Measurements from ENCODE around the gene GBE1. TPM values are rescaled to one million over a fixed set of nuclear protein-coding genes. Genes with fewer than 3 reads are reported as not detected.

The GBE1 gene
- total RNA-seq, 2 donors from 2014 or later: 59.0 to 82.7 TPM

GRCh38 chr3:81658322-81658997 is 103.0 kb downstream of the GBE1 start:
- intact Hi-C loops (cut with DNase I): no loop called here
- DNase-seq (no peak), ATAC-seq (no peak)

- intact Hi-C loops (cut with DNase I): no loop called here
- no peak for ATAC-seq
- DNase-seq: no peak
Observed at GRCh38 chr3:81651139-81651538, 110.3 kb downstream of the GBE1 start.

DNA sequence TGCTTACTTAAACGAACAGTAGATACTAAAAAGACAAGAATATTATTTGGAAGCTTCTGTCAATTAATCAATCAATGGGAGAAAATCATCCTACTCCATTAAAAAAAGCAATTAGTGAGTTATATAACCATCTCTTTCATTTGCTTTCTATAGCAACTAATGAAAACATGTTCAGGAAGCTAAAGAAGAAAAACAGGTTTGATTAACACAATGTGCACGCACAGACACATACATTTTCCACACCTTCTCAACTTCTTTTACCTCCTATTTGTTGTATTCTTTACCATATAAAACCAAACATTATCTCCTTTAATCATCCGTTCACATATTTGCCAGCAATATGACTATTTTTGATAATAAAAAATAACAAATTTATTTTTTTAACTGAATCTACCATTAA is 111.3 kb downstream of the GBE1 start:
- intact Hi-C loops (cut with DNase I): no loop called here
- DNase-seq: no peak
- ATAC-seq: no peak

- intact Hi-C loops (cut with DNase I): no loop called here
- DNase-seq (no peak), ATAC-seq (peak in 1 of 2 donors; percentile 57)
Observed at GRCh38 chr3:81645248-81645647, 116.2 kb downstream of the GBE1 start.

DNA sequence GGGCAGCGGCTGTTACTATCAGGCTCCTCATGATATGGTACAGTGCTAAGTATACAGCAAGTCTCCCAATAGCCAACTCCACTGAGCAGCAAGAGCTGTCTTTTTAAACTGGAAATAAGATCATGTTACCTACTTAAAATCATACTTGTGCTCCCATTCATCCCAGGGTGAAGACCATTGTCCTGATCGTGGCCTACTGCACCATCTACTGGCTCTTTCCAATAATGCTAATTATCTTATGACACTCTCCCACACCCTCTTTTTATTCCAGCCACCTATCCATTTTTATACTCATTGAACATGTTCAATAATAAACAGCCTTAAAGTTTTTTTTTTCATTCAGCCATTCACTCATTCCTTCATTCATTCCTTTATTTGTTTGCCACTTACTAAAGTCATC is 117.7 kb downstream of the GBE1 start:
- intact Hi-C loops (cut with DNase I): loop anchor here in 1 of 2 donors (5.0 kb wide), 1 partner anchor 226 kb away; no protein-coding TSS in a partner anchor
- no peak for DNase-seq
- peak; percentile 36 to 70 for ATAC-seq

GRCh38 chr3:81638480-81638879 is 123.0 kb downstream of the GBE1 start:
- intact Hi-C loops (cut with DNase I): no loop called here
- DNase-seq (no peak), ATAC-seq (no peak)

DNA sequence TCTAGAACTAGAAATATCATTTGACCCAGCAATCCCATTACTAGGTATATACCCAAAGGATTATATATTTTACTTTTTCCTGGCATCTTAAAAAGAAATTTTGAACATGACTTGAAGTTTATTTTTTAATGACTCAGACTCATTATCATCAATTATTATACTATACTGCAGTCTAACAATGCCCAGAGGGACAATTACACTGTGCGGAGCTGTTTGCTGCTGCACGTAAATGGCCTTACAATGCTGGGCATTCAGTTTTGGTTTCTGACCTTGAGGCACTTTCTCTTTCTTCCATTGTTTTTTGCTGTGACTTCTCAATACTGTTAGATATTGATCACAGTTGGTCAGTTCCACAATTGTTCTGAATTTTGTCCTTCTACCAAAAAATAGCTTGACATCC is 128.8 kb downstream of the GBE1 start:
- no peak for ATAC-seq
- intact Hi-C loops (cut with DNase I): no loop called here

DNA sequence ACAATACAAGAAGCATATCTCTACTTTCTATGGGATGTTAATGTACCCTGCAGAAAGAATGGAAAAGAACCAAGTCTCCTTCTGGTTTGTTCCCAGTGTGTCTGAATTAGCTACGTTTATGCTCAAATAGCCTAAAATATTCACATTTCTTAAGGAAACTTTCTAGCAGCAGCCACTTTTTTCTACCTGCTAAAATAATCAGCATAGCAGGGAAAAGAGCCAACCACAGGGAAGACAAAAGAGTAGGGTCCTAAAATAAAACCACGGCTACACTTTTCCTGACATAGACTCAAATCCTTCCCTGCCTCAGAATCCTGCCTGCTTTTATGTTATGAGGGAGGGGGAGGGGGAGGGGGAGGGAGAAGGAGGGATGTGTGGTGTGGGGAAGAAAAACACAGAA is 136.7 kb downstream of the GBE1 start:
- no peak for ATAC-seq
- no peak for DNase-seq
- intact Hi-C loops (cut with DNase I): no loop called here

More for the DNA sequence above, 128.8 kb downstream of the GBE1 start:
- DNase-seq: no peak

- ATAC-seq (no peak), DNase-seq (no peak)
- intact Hi-C loops (cut with DNase I): no loop called here
Observed at GRCh38 chr3:81622395-81622794, 139.1 kb downstream of the GBE1 start.

DNA sequence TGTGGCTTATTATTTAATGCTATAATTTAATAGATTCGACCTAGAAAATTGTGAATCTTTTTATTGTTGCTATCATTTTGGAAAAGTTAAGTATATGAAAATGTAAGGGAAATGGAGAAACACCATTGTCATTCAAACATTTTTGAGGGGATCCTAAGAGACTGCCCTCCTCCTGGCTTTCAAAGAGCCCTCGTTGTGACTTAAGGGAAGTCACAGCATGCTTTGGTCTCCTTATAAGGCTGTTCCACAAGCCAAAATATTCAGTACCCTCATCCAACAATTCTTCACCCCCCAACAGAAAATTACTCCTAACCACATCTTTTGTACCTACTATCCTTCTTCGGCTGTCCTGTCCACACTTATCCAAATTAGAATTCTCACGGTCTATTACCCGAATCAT is 140.2 kb downstream of the GBE1 start:
- no peak for ATAC-seq
- intact Hi-C loops (cut with DNase I): no loop called here
- no peak for DNase-seq

DNA sequence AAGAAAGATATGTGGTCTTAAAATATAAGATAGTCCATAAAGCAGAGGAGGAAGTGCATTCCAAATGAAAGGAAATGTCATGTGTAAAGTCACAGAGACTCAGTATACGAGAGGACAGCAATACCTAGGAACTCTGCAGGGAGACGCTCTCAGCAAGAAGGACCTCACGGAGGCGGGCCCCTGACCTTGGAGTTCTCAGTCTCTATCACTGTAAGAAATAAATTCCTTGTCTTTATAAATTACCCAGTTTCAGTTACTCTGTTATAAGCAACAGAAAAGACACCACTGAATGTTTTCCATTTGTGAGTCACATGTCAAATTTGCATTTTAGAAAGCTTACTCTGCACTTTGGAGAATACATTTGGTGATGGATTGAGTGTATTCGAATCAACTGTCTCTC is 140.6 kb downstream of the GBE1 start:
- ATAC-seq: no peak

GRCh38 chr3:81612768-81613167 is 148.7 kb downstream of the GBE1 start:
- ATAC-seq (no peak), DNase-seq (no peak)
- intact Hi-C loops (cut with DNase I): no loop called here

More for the DNA sequence above, 140.6 kb downstream of the GBE1 start:
- DNase-seq: no peak
- intact Hi-C loops (cut with DNase I): no loop called here

GRCh38 chr3:81602781-81603180 is 158.7 kb downstream of the GBE1 start:
- no peak for ATAC-seq
- intact Hi-C loops (cut with DNase I): no loop called here
- no peak for DNase-seq

DNA sequence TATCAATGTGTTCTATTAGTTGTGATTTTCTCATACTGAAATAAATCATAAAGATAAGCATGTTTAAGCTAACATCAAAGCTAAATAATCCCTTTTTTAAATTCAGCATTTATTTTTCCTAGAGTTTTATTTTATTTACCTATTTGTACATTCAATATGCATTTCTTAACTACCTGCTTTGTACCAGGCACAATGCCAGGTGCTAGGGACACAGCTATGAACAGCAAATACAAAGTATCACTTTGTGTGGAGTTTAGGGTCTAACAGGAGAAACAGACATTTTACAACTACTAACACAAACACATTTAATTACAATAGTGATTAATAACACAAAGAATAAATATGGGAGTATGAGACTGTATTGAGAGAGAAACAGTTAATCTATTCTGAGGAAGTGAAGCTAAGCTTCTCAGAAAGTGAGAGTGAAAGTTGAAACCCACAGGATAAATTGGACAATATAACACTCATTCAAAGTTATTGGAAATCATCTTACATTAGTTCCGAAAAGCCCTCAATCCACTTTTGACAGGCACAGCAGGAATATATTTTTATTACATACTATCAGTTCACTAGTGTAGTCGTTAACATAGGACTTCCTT is 159.6 kb downstream of the GBE1 start:
- DNase-seq: no peak
- intact Hi-C loops (cut with DNase I): no loop called here

DNA sequence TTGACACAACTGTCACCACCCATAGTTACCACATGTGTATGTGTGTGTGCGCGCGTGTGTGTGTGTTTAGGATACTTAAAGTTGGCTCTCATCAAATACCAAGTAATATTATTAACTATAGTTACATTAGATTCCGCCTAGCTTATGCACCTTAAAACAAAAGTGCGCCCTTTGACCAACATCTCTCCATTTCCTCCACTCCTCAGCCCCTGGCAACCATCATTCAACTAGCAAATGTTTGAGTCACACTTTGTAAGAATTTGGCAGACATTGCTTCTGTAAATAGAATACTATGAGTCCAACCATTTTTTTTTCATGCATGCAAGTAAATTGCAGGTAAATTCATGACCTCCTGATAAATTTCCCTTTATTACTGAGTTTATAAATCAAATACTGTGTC is 169.3 kb downstream of the GBE1 start:
- no peak for ATAC-seq
- intact Hi-C loops (cut with DNase I): no loop called here
- DNase-seq: no peak

More for the DNA sequence above, 159.6 kb downstream of the GBE1 start:
- ATAC-seq: no peak

GRCh38 chr3:81585937-81586336 is 175.5 kb downstream of the GBE1 start:
- intact Hi-C loops (cut with DNase I): no loop called here
- ATAC-seq: no peak
- no peak for DNase-seq

GRCh38 chr3:81585056-81585455 is 176.4 kb downstream of the GBE1 start:
- intact Hi-C loops (cut with DNase I): no loop called here
- ATAC-seq (no peak), DNase-seq (no peak)

GRCh38 chr3:81581966-81582599 is 179.4 kb downstream of the GBE1 start:
- intact Hi-C loops (cut with DNase I): no loop called here
- DNase-seq (no peak), ATAC-seq (peak in 1 of 2 donors; percentile 54)

GRCh38 chr3:81580355-81580754 is 181.1 kb downstream of the GBE1 start:
- no peak for ATAC-seq
- intact Hi-C loops (cut with DNase I): no loop called here

GRCh38 chr3:81579744-81580143 is 181.7 kb downstream of the GBE1 start:
- intact Hi-C loops (cut with DNase I): no loop called here
- ATAC-seq: no peak
- no peak for DNase-seq

More at GRCh38 chr3:81580355-81580754, 181.1 kb downstream of the GBE1 start:
- no peak for DNase-seq

All from left cardiac atrium (tissue), 4 donors.